ENCODE results near the gene SLC24A3.

GRCh38 chr20:19679900-19680495 is 467.6 kb downstream of the SLC24A3 start:
- no peak for TF ChIP-seq CTCF (conservative IDR thresholded peaks at IDR 0.05)
- TF ChIP-seq EZH2 (IDR thresholded peaks at IDR 0.05; ENCODE audit: low read depth) = no peak

Data from PC-9 (cell line).